ENCODE results near the gene SEZ6. TPM values are rescaled to one million over a fixed set of nuclear protein-coding genes. Genes with fewer than 3 reads are reported as not detected.

SEZ6 gene
- total RNA-seq, 4 donors from 2014 or later = 0.42 to 0.83 (median 0.52) TPM; not detected in 1

- 86% methylated on average over 9 of the region's 13 CpGs for WGBS
Observed at GRCh38 chr17:28957277-28957991, 48.4 kb downstream of the SEZ6 start.

GRCh38 chr17:28956861-28957260, 49.0 kb downstream of the SEZ6 start:
- Histone ChIP-seq H3K9me3 (no peaks in the 10 kb centered on the region), H3K36me3 (peaks cover 0 to 6% (median 0%) of the 10 kb centered on the region in 4 donors), H3K4me3 (no peak overlapping the region), H3K27me3 (no peaks in the 10 kb centered on the region), H3K4me1 (peaks cover 6 to 13% (median 12%) of the 10 kb centered on the region in 4 donors), H3K27ac (replicated peaks in 1 of 4) (no peak overlapping the region)
- TF ChIP-seq EP300 (IDR thresholded peaks at IDR 0.05) (no peak), CTCF (IDR thresholded peaks at IDR 0.05) (no peak), POLR2AphosphoS5 (IDR thresholded peaks at IDR 0.05) (no peak), POLR2A (IDR thresholded peaks at IDR 0.05; ENCODE audit: low read depth) (no peak)
- 88% methylated on average over 3 of the region's 3 CpGs for WGBS
- intact Hi-C loops (cut with DNase I) = no loop called here
- no peak for DNase-seq (ENCODE audit: extremely low spot score)

More at GRCh38 chr17:28957277-28957991, 48.4 kb downstream of the SEZ6 start:
- no peak for DNase-seq (ENCODE audit: extremely low spot score)
- intact Hi-C loops (cut with DNase I) = no loop called here
- H3K27ac ChIP-seq (replicated peaks in 1 of 4) = no peak overlapping the region
- TF ChIP-seq POLR2AphosphoS5 (IDR thresholded peaks at IDR 0.05) (no peak), EP300 (IDR thresholded peaks at IDR 0.05) (no peak), POLR2A (IDR thresholded peaks at IDR 0.05; ENCODE audit: low read depth) (no peak), CTCF (IDR thresholded peaks at IDR 0.05) (no peak)
- H3K27me3 ChIP-seq = no peaks in the 10 kb centered on the region
- H3K36me3 ChIP-seq = peaks cover 0 to 6% (median 0%) of the 10 kb centered on the region in 4 donors
- no peaks in the 10 kb centered on the region for H3K9me3 ChIP-seq
- H3K4me3 ChIP-seq = no peak overlapping the region
- H3K4me1 ChIP-seq = peaks cover 6 to 13% (median 12%) of the 10 kb centered on the region in 4 donors

GRCh38 chr17:28956112-28956511, 49.7 kb downstream of the SEZ6 start:
- DNase-seq (ENCODE audit: extremely low spot score) = no peak

GRCh38 chr17:28955408-28955807, 50.4 kb downstream of the SEZ6 start:
- Histone ChIP-seq H3K4me1 (peaks cover 6 to 15% (median 13%) of the 10 kb centered on the region in 4 donors), H3K27ac (replicated peaks in 1 of 4) (no peak overlapping the region), H3K9me3 (no peaks in the 10 kb centered on the region), H3K4me3 (no peak overlapping the region), H3K27me3 (no peaks in the 10 kb centered on the region), H3K36me3 (peaks cover 0 to 6% (median 0%) of the 10 kb centered on the region in 4 donors)
- TF ChIP-seq POLR2A (IDR thresholded peaks at IDR 0.05; ENCODE audit: low read depth) (no peak), EP300 (IDR thresholded peaks at IDR 0.05) (no peak), CTCF (IDR thresholded peaks at IDR 0.05) (no peak), POLR2AphosphoS5 (IDR thresholded peaks at IDR 0.05) (no peak)
- intact Hi-C loops (cut with DNase I) = no loop called here
- no peak for DNase-seq (ENCODE audit: extremely low spot score)
- 89% methylated on average over 5 of the region's 5 CpGs for WGBS

More at GRCh38 chr17:28956112-28956511, 49.7 kb downstream of the SEZ6 start:
- Histone ChIP-seq H3K4me3 (no peak overlapping the region), H3K4me1 (peaks cover 6 to 13% (median 12%) of the 10 kb centered on the region in 4 donors), H3K27ac (replicated peaks in 1 of 4) (no peak overlapping the region), H3K27me3 (no peaks in the 10 kb centered on the region), H3K9me3 (no peaks in the 10 kb centered on the region), H3K36me3 (peaks cover 0 to 6% (median 0%) of the 10 kb centered on the region in 4 donors)
- WGBS = 72% methylated on average over 7 of the region's 7 CpGs
- TF ChIP-seq POLR2AphosphoS5 (IDR thresholded peaks at IDR 0.05) (no peak), POLR2A (IDR thresholded peaks at IDR 0.05; ENCODE audit: low read depth) (no peak), CTCF (IDR thresholded peaks at IDR 0.05) (no peak), EP300 (IDR thresholded peaks at IDR 0.05) (no peak)
- intact Hi-C loops (cut with DNase I) = no loop called here

Data from esophagus muscularis mucosa (tissue), 4 donors.